ENCODE measurements around the gene AMN. TPM values are rescaled to one million over a fixed set of nuclear protein-coding genes. Genes with fewer than 3 reads are reported as not detected.

The AMN gene
- polyA plus RNA-seq, 1 of the 3 experiments (the other 2 are of a cell fraction), result 0.03 TPM

DNA sequence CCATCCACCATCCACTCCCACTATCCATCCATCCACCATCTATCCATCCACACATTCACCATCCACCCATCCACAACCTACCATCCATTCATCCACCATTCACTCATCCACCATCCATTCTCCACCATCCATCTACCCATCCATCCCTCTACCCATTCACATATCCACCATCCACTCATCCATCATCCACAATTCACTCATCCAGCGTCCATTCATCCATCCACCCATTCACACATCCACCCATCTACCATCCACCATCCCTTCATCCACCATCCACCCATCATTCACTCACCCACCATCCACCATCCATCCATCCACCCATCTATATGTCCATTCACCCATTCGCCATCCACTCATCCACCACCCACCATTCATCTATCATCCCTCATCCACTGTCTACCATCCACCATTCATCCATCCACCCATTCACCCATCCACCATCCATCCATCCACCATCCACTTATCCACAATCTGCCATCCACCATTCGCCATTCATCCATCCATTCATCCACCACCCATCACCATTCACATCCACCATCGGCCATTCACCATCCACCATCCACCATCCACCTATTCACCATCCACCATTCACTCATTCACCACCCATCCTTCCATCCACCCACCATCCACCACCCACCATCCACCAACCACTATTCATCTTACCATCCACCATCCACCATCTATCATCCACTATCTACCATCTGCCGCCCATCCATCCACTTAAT lies 2.0 kb upstream of the AMN start:
- POLR2A ChIA-PET, result no interaction called here
- Histone ChIP-seq H3F3A (replicated peaks; ENCODE audit: insufficient read depth) (no peaks in the 10 kb centered on the region), H3K9me2 (no peaks in the 10 kb centered on the region), H3K9me3 (no peaks in the 10 kb centered on the region), H4K20me1 (ENCODE audit: insufficient read depth) (no peaks in the 10 kb centered on the region), H3K79me2 (ENCODE audit: insufficient read depth) (no peaks in the 10 kb centered on the region), H3K36me3 (replicated peaks in 1 of 2; ENCODE audit: control insufficient read depth in 1 of 2, insufficient read depth in 2 of 2, low read length in 1 of 2) (no peaks in the 10 kb centered on the region), H3K27me3 (ENCODE audit: insufficient read depth) (no peaks in the 10 kb centered on the region; the same call in 1 of the 2 replicates), H3K4me1 (ENCODE audit: control insufficient read depth in 1 of 2, insufficient read depth in 2 of 2, low read depth in 1 of 2, low read length in 1 of 2) (no peaks in the 10 kb centered on the region), H2AFZ (ENCODE audit: low read depth) (no peak overlapping the region), H3K4me2 (no peak overlapping the region), H3K4me3 (ENCODE audit: low read depth in 2 of 2, low read length in 1 of 2) (no peak overlapping the region), H3K27ac (ENCODE audit: low read depth in 2 of 2, low read length in 1 of 2) (no peak overlapping the region), H3K9ac (no peak overlapping the region)
- CTCF ChIA-PET, result no interaction called here
- DNase-seq, result no peak
- WGBS (ENCODE audit: low lambda C conversion rate), result 80% methylated on average over 5 of the region's 5 CpGs
- TF ChIP-seq CHD2 (IDR thresholded peaks at IDR 0.05; ENCODE audit: low read length, partially characterized antibody) (no peak), SMC3 (IDR thresholded peaks at IDR 0.05; ENCODE audit: low read depth, low read length) (no peak), POLR2AphosphoS5 (IDR thresholded peaks at IDR 0.05; ENCODE audit: low read depth, low read length) (no peak), TEAD4 (IDR thresholded peaks at IDR 0.05; ENCODE audit: borderline replicate concordance, insufficient read depth) (no peak), RAD21 (IDR thresholded peaks at IDR 0.05; ENCODE audit: low read length) (no peak), IRF3 (IDR thresholded peaks at IDR 0.05; ENCODE audit: low read depth, low read length) (no peak), RCOR1 (IDR thresholded peaks at IDR 0.05; ENCODE audit: low read length) (no peak), REST (IDR thresholded peaks at IDR 0.05; ENCODE audit: low read depth, low read length) (no peak), RFX5 (IDR thresholded peaks at IDR 0.05; ENCODE audit: low read length) (no peak), RXRA (IDR thresholded peaks at IDR 0.05; ENCODE audit: borderline replicate concordance, low read depth) (no peak), CTCF (IDR thresholded peaks at IDR 0.05) (no peak), EZH2phosphoT487 (IDR thresholded peaks at IDR 0.05; ENCODE audit: borderline replicate concordance, low read depth) (no peak)
- TF ChIP-seq, protein P1, sequence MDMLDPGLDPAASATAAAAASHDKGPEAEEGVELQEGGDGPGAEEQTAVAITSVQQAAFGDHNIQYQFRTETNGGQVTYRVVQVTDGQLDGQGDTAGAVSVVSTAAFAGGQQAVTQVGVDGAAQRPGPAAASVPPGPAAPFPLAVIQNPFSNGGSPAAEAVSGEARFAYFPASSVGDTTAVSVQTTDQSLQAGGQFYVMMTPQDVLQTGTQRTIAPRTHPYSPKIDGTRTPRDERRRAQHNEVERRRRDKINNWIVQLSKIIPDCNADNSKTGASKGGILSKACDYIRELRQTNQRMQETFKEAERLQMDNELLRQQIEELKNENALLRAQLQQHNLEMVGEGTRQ (IDR thresholded peaks at IDR 0.05; ENCODE audit: borderline replicate concordance, low read depth, low read length), result no peak
